HG02943 (cell line): ENCODE results near the gene ZNF205.
"Not testable (repeated sequence)": the region's sequence is repeated elsewhere in the genome, so short reads cannot be mapped to it uniquely, and the experiment has no call there.

Experiments
- ATAC-seq: cut with Tn5 transposase; IDR thresholded peaks from one replicate; pipeline ENCODE4 v1.9.1; 2021; ENCODE audit warnings: mild to moderate bottlenecking, low read depth, moderate library complexity; ENCODE audit not compliant: unreplicated experiment

The ZNF205 gene

DNA sequence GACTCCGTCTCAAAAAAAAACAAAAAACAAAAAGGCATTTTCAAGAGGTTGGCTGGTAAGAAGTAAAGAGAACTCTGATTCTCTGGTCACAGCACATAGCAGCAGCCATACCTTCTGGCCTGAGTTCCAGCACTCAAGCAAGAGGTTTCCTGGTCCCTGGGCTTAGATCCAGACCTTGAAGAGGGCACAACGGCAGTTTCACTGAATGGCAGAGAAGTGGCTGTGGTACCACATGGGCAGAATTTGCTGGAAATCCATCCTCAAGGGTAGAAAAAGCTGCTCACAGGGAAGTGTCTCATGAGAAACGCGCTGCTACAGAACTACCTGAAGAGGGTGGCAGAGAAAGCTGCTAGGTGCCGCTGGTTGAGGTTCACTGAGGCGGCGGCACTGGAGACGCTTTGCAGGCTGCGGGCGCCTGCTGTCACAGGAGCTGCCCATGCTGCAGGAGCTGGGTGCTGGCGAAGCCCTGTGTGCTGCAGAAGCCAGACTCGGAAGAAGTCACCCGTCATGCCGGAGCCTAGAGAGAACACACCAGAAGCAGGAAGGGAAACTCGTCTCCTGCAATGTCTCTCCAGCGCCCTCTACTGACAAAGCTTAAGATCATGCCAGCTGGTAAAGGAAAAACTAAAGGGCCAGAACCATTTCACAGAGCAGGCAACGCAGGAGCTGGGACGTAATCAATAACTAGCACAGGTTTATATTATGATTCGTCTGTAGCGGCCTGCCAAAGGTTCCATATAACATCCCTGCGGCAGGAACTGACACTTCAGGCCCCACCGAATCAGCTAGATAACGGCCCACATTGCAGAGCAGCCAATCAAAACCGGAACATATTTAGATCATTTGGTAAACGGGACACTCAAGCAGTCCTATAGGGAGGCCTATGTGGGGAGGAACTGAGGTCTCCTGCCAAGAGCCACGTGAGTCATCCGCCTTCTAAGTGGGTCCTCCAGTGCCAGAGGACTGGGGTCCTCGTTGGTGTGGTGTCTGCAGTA is 17.0 kb downstream of the ZNF205 start:
- ATAC-seq, result no peak

DNA sequence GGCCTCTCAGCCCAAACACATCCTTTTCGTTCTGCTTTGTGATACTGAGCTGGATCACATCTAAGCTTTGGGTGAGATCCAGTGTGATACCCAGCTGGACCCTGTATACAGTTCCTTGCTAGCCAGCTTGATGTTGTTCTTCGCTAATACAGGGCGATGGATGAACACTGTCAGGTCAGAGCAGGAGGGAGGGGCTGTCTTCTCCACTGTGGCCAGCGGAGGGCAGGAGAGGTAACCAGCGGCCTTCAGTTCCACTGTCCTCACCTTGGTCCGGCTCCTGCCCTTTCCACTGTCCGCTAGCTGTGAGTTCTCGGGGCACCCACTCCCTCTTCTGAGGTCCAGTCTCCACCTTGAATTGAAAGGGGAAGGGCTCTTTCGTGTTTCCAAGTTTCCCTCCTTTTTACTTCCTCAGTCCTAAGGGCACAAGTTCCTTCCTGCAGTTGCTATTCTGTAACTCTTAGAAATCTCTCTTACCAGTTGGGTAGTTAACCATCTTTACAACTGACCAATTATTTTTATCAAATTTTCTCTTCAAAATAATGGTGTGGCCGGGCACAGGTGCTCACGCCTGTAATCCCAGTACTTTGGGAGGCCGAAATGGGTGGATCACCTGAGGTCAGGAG is 19.5 kb downstream of the ZNF205 start:
- no peak for ATAC-seq

DNA sequence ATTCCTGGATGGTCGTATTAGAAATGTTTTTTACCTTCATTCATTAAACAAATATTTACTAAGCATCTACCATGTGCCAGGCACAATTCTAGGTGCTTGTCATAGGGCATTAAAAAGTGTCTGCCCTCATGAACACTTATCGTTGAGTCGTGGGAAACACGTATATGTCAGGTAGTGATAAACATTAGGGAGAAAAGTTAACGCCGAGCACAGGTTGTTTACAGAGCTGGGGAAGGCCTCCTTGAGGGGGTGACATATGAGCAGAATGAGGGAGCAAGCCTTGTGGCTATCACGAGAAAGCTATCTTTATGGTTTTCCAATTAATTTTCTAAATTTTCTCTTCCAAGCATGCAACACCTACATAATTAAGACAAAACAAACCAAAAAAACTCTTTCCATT is 21.5 kb downstream of the ZNF205 start:
- no peak for ATAC-seq

DNA sequence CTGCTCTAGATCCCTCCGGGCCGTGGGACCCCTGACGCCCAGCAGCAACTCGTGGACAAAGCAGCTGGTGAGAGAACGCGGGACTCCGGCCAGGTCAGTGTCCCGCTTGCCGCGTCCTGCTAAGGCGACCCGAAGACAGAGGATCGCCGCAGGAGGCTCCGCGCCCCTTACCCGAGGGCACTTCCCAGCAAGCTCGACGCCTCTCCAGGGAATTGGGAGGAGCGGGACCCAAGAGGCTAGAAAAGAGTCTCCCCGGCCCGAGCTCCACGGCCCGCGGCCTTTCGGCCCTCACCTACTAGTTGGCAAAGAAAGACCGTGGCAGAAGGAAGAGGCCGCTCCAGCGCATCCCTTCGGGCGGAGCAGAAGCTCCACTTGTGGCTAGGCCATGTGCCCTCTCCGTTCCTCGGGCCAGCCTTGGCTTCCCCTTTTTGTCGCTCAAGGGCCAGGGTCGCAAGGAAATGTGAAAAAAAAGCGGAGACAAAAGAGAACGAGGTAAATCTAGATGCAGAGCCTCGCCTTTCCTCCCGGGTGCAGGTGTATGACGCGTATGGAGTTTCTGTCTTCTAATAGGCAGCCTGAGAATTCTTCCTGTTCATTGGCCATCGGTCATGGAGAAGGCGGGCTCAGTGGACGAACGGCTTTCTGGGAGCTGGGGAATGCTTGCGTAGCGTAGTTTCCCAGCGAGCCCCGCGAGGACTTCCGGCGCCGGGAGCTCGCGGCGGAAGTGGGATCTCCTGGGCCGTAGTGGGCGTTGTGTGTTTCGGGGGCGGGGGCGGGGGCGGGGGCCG is 22.1 kb downstream of the ZNF205 start, which contains the start of gene ZNF213:
ZNF213 (plus strand) TSS at position 692 of the 788 bp plus-strand sequence. CDS start 2,252 bp downstream, outside the sequence.
- peak; percentile 82 for ATAC-seq

DNA sequence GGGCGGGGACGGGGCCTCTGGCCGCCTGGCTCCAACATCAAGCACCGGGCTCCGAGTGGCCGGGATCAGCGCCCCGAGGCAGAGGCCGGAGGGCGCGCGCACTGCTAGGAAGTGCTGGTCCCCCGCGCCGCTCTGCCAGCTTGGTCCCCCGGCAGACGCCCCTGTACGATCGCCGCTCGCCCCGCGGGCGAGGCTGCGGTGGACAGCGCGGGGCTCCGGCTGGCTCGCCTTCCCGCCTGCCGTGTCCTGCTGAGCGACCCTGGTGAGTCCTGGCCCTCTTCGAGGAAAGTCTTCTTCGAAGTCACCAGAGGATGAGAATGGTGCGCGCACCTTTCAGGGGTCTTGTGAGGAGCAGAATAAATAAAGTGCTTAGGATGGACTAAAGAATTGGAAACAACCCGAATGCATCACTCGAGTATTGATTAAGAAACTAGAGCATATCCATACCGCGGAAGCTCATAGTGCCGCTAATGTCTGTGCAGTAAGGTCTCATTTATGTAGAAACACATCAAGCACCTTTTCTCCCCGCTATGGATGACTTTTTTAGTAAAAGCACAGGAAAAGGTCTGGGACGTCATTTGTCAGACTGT is 22.8 kb downstream of the ZNF205 start:
- ATAC-seq, result peak; percentile 30

DNA sequence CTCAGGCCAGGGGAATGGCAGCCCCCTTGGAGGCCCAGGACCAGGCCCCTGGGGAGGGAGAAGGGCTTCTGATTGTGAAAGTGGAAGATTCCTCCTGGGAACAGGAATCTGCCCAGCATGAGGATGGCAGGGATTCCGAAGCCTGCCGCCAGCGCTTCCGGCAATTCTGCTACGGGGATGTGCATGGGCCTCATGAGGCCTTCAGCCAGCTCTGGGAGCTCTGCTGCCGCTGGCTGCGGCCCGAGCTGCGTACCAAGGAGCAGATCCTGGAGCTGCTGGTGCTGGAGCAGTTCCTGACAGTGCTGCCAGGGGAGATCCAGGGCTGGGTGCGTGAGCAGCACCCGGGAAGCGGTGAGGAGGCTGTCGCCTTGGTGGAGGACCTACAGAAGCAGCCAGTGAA is 24.9 kb downstream of the ZNF205 start:
- no peak for ATAC-seq

DNA sequence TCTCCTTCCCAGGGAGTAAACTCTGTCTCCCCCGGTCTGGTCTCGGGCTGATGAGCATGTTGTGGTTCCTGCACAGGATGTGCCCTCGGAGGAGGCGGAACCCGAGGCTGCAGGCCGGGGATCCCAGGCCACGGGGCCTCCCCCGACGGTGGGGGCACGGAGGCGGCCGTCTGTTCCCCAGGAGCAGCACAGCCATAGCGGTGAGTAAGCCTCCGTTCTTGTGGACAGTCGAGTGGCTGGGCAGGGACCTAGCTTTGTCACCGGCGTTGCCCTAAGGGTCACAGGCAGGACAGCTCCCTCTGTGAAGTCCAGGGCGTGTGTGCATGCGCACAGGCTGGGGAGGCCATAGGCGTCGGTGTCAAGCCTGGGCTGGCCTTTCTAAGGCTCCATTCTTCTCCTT is 26.0 kb downstream of the ZNF205 start:
- ATAC-seq, result no peak

DNA sequence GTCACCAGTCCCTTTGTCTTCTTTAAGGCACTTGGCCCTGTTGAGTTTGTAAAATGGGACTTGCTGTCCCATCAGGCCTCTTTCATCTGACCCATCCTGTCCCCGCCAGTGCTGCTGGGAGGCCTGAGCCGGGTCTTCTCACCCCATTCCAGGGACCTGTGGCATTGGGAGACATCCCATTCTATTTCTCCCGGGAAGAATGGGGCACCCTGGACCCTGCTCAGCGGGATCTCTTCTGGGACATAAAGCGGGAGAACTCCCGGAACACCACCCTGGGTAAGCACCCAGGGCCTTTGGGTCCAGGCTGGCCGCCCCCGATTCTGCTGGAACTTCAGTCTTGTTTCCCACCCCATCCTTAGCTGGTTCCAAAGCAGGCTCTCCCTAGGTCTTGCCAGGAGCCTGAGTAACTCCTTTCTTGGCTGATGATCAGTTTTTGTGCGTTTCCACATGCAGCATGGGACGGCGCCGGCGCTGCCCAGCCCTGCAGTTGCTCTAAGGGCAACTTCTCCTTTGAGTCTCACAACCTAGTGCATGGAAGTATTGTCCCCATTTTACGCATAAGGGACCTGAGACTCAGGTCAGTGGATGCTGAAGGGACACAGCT is 26.5 kb downstream of the ZNF205 start:
- no peak for ATAC-seq

DNA sequence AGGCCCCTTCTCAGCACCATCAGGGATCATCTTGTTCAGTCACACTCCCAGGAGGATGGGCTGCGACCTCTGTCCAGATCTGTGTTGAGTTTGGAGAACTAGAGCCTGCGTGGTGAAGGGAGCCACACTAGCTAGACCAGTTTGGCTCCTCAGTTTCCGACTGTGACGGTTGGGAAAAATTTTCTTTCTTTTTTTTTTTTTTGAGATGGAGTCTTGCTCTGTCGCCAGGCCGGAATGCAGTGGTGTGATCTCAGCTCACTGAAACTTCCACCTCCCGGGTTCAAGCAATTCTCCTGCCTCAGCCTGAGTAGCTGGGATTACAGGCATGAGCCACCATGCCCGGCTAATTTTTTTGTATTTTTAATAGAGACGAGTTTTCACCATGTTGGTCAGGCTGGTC is 27.2 kb downstream of the ZNF205 start:
- not testable (repeated sequence) for ATAC-seq

DNA sequence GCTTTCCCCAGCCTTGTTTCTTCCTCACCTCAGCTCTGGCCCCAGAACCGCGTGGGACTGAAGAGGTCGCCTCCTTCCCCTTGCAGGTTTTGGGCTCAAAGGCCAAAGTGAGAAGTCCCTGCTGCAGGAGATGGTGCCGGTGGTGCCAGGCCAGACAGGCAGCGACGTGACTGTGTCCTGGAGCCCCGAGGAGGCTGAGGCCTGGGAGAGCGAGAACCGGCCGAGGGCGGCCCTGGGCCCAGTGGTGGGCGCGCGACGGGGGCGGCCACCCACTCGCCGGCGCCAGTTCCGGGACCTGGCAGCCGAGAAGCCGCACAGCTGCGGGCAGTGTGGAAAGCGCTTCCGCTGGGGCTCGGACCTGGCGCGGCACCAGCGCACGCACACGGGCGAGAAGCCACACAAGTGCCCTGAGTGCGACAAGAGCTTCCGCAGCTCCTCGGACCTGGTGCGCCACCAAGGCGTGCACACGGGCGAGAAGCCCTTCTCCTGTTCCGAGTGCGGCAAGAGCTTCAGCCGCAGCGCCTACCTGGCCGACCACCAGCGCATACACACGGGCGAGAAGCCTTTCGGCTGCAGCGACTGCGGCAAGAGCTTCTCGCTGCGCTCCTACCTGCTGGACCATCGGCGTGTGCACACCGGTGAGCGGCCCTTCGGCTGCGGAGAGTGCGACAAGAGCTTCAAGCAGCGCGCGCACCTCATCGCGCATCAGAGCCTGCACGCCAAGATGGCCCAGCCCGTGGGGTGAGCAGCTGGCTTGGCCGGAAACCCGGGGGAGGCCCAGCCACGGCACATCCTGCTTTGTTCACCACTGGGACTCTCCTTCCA is 28.4 kb downstream of the ZNF205 start:
- no peak for ATAC-seq

DNA sequence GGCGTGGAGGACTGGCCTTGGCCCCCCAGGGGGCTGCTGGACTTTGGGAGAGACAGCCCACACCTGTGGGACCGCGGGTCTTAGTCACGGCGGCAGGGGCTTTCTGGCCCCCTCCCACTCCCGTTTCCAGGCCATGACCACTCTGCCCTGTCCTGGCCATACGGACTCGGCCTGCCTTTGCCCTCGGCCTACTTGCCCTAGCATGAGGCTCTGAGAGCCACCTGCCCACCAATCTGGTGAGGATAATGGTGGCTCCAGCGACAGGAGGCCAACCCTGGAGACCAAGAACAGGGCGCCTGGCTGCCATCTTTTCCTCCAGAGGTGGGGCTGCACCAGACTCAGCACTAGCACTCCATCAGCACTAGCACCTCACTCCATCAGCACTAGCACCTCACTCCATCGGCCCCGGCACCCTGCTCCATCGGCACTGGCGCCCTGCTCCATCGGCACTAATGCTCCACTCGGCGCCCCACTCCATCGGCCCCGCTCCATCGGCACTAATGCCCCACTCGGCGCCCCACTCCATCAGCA is 29.5 kb downstream of the ZNF205 start:
- ATAC-seq, result no peak

DNA sequence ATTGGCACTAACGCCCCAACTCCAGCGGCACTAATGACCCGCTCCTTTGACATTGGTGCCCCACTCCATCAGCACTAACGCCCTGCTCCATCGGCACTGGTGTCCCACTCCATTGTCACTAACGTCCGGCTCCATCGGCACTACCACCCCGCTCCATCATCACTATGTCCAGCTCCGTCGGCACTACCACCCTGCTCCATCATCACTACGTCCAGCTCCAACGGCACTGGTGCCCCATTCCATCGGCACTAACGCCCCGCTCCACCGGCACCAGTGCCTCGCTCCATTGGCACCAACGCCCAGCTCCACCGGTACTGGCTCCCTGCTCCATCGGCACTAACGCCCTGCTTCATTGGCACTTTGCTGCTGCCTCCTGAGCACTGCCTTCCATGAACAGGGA is 29.9 kb downstream of the ZNF205 start:
- ATAC-seq, result no peak

DNA sequence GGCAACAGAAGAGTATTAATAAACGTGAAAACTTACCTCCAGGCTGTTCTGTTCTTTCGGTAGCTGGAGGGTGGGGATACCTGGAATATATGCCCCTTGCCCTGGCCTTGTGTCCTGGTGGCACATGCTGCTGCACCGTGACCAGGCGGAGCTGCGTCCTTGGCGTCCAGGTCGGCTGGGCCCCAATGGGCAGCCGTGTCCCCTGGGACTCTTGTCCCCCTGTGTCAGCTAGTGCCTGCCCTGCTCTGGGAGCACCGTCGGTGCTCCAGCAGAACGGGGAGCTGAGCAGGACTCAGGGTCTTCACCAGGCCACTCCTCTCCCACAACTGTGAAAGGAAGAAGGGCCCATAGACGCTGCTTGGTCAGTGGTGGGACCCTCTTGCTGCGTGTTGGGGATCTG is 30.4 kb downstream of the ZNF205 start:
- ATAC-seq, result no peak

DNA sequence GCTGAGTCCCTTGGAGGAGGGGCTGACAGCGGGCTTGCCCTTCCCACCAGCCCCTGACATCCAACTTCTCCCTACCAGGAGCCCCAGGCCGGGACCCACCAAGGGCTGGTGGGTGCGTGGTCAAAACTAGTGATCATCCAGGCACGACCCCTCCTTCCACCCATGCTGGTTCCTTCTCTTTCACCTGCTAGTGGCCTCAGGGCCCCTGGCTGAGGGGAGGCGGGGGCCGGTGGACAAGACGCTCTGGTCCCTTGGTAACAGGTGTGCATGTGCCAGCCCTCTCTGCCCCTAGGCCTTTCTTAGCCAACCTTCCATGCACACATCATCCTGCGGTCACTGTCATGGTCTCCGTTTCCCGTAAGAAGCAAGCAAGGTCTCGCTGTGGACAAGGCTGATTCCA is 30.8 kb downstream of the ZNF205 start:
- ATAC-seq, result no peak

DNA sequence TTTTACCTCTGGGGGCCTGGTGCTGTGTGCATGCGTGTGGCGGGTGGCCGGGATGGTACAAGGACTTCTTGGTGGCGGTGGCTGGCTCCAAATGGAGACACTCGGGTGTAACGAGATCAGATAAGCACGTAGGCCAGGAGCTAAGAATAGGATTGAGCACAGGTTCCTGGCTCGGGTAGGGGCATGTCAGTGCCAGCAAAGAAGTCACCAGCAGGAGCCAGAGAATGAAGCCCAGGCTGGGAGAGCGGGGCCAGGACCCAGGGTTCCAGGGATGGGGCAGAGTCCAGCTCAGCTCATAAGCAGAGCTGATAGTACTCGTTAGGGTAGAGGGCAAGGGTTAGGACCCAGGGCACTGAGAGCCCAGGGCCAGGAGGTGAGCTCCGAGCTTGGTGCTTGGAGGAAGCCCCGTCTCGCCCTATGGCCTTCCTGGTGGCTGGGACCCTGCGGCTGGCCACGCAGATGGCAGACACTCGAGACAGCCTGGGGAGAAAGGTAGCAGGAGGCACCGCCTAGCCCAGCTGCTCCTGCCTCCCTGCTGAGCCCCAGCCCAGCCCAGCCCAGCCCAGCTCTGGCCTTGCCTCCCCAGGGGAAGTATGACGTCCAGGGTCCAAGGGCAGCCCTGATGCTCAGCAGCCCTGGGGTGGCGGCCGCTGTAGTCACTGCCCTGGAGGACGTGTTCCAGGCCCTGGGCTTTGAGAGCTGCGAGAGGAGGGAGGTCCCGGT is 31.4 kb downstream of the ZNF205 start:
- no peak for ATAC-seq

DNA sequence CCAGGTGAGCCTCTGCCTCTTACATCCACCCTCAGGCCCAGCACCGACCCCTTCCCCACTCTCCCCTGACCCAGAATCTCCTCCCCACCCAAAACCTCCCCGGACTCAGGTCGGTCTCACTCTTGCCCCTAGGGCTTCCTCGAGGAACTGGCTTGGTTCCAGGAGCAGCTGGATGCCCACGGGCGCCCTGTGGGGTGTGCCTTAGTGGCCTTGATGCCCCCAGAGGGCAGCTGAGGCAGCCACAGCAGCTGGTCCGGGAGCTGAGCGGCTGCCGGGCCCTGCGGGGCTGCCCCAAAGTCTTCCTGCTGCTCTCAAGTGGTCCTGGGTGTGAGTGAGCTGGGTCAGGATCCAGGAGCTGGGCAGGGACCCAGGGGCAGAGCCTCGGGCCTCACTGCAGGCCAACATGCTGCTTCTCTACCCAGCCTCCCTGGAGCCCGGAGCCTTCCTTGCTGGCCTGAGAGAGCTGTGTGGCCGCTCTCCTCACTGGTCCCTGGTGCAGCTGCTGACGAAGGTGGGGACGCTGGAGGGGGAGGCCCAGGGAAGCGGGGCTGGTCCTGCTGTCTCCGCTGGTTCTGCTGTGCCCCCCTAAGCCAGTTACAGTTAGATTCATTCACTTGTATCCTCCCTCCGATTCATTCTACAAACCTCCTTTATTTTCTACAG is 32.1 kb downstream of the ZNF205 start:
- ATAC-seq, result no peak

DNA sequence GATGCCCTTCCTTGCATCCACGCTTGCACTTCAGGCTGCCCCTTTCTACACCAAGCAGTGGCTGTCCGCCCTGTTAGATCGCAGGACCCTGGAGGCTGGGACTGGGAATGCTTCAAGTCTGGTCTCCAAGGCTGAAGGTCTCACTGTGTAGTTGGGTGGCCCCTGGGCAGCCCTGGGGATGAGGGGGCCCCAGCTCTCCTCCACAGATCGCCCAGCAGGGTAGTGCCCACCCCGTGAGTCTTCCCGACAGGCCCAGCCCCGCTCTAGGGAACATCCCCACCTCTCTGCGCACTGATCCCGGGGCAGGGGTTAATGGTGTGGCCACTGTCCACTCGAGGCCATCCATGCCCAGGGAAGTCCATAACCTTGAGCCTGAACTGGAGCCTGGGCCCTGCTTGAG is 32.8 kb downstream of the ZNF205 start:
- no peak for ATAC-seq

DNA sequence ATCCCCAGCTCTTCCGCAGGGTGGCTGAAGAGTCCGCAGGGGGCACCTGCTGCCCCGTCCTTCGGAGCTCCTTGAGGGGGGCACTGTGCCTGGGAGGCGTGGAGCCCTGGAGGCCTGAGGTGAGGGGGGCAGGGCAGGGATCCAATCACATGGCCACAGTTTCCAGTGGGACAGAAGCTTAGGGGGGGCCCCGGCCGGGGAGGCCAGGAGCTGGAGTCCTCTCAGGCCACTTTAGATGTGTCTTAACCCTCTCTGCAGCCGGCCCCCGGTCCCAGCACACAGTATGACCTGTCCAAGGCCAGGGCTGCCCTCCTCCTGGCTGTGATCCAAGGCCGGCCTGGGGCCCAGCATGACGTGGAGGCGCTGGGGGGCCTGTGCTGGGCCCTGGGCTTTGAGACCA is 33.3 kb downstream of the ZNF205 start:
- no peak for ATAC-seq
